ENCODE data around the gene CRTC1. TPM values are rescaled to one million over a fixed set of nuclear protein-coding genes. Genes with fewer than 3 reads are reported as not detected.
A peak's percentile ranks its signal among the peaks of the same experiment; 100 is the strongest.

CRTC1 gene
- total RNA-seq, 2 experiments from 2014 or later = 5.9 to 6.4 TPM

DNA sequence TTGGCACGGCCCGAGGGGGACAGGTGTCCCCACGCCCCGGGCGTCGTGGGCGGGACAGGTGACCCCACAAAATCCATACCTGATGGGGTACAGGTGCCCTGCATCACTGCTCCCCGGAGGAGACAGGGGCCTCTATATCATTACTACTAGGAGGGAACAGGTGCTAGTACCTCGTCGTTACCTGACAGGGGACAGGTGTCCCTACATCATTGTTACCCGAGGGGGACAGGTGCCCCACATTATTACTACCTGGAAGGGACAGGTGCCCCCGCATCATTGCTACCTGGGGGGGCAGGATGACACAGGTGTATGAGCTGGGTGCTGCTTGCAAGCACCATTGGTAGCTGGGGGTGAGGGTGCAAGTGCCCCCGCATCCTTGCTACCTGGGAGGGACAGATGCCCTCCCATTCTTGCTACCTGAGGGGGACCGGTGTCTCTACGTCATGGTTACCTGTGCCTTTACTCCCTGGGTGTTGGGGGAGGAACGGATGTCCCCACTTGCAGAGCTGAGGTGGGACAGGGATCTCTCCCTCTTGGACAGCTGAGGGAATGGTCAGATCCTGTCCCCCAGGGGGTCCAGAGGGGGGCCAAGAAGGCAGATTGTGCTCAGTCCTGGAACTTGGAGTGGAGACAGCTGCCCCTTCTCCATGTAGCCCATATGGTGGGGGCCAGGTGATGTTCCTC lies 620 bp downstream of the CRTC1 start:
- Mint-ChIP-seq H3K27ac (peak overlapping the region; percentile 15), H3K4me3 (peak overlapping the region; percentile 78), H3K27me3 (no peaks in the 10 kb centered on the region), H3K4me1 (peaks cover 16% of the 10 kb centered on the region), H3K9me3 (ENCODE audit: low read depth) (no peaks in the 10 kb centered on the region), H3K36me3 (no peaks in the 10 kb centered on the region)
- ATAC-seq = no peak
- CTCF ChIA-PET = no interaction called here
- DNase-seq = no peak

DNA sequence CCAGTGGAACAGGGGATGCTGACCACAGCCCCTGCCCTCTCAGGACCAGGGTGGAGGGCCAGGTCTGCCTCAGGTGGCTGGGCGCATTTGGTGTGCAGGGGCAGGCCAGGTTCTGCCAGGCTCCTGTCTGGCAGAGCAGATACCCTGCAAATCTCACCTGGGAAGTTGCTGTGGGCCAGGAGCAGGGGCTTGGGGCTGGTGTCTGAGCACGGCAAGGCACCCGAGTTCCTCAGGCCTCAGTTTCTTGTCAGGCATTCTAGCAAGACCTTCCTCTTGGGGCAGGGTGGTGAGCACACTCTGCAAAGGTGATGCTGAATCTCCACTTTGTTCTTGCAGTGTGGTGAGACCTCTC lies 1.1 kb downstream of the CRTC1 start:
- H3K27me3 Mint-ChIP-seq = no peaks in the 10 kb centered on the region
- CTCF ChIA-PET = interaction anchor here (1.7 kb wide), 1 partner anchor 10 kb away, joined by 5 read pairs; no protein-coding TSS in a partner anchor
- H3K27ac Mint-ChIP-seq = no peak overlapping the region
- ATAC-seq (no peak), DNase-seq (no peak)
- peak overlapping the region; percentile 44 for H3K4me3 Mint-ChIP-seq
- no peaks in the 10 kb centered on the region for H3K36me3 Mint-ChIP-seq
- H3K9me3 Mint-ChIP-seq (ENCODE audit: low read depth) = no peaks in the 10 kb centered on the region
- peaks cover 16% of the 10 kb centered on the region for H3K4me1 Mint-ChIP-seq

DNA sequence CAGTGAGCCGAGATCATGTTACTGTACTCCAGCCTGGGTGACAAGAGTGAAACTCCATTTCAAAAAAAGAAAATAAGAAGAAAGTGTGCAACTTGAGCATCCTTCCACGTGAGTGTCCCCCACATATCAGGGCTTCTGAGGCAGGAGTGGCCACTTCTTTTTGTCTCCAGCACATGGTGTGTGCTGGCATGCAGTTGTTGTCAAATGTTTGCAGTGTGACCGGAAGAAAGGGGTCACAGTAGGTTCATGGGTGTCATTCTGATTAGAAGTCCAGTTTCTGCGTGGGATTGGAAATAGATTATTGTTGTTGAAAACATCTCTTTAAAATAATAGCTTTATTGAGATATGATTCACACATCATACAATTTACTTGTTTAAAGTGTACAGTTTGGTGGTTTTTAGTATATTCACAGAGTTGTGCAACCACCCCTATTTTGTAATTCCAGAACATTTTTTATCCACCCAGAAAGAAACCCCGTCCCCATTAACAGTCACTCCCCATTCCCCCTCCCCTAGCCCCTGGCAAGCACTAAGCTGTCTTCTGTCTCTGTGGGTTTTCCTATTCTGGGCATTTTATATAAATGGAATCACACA lies 2.2 kb downstream of the CRTC1 start:
- no peak for DNase-seq
- no peak overlapping the region for H3K27ac Mint-ChIP-seq

DNA sequence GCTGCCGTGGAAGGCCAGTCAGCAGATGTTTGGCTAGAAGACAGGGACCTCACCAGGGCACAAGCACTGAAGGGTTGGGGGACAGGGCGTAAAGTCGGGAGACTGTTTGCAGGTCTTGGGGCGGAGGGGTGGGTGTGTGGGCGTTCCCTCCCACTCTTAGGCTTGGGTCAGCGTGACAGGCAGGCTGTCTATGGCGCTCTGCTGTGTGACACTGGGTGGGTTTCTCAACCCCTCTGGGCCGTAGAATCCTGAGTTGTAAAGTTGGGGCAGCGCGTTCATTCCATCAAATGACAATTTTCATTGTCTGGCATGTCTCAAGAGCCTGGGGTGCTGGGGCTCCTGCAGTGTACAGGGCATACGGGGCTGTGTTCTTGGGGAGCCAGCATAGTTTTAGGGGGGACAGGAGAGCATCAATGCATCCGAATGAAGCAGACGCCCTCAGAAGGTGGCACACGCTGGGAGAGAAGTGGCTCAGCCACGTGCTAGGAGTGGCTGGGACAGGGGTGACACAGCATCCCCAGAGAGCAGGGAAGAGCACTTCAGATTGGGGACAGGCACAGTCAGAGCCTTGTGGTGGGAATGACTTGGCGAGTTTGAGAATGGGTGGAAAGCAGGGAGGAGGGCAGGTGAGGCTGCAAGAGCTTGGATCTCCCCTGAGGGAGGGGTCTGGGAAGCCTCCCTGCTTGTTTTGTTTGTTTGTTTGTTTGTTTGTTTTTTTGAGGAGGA lies 4.4 kb downstream of the CRTC1 start:
- H3K27me3 Mint-ChIP-seq = no peaks in the 10 kb centered on the region
- CTCF ChIA-PET = no interaction called here

More for the DNA sequence above, 2.2 kb downstream of the CRTC1 start:
- Mint-ChIP-seq H3K27me3 (no peaks in the 10 kb centered on the region), H3K4me1 (peaks cover 16% of the 10 kb centered on the region), H3K4me3 (no peak overlapping the region), H3K9me3 (ENCODE audit: low read depth) (no peaks in the 10 kb centered on the region), H3K36me3 (no peaks in the 10 kb centered on the region)
- no peak for ATAC-seq
- CTCF ChIA-PET = interaction anchor here (1.7 kb wide), 1 partner anchor 11 kb away, joined by 5 read pairs; no protein-coding TSS in a partner anchor

DNA sequence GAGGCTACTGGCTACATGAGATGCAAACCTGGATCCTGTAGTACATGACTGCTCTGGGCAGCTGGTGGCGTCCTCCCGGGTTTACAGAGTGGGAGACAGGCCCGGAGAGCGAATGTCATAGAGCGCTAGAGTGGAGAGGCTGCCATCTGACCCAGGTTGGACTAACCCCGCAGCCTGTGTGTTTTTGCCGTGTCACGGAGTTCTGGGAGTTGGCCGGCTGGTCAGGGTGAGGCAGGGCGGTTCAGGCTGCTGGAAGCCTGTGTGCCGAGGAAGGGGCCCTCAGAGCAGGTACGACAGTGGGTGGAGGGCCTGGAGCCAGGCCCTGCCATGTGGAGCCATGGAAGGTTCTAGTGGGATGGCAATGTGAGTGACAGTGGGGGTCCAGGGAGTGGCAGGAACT lies 12.5 kb downstream of the CRTC1 start:
- Mint-ChIP-seq H3K27ac (no peak overlapping the region), H3K4me1 (peaks cover 22% of the 10 kb centered on the region), H3K36me3 (no peaks in the 10 kb centered on the region), H3K27me3 (no peaks in the 10 kb centered on the region), H3K4me3 (no peak overlapping the region), H3K9me3 (ENCODE audit: low read depth) (no peaks in the 10 kb centered on the region)
- CTCF ChIA-PET = no interaction called here
- DNase-seq (no peak), ATAC-seq (no peak)

More for the DNA sequence above, 4.4 kb downstream of the CRTC1 start:
- DNase-seq (no peak), ATAC-seq (no peak)
- Mint-ChIP-seq H3K9me3 (ENCODE audit: low read depth) (no peaks in the 10 kb centered on the region), H3K4me3 (no peak overlapping the region), H3K36me3 (no peaks in the 10 kb centered on the region), H3K27ac (no peak overlapping the region), H3K4me1 (peaks cover 11% of the 10 kb centered on the region)

DNA sequence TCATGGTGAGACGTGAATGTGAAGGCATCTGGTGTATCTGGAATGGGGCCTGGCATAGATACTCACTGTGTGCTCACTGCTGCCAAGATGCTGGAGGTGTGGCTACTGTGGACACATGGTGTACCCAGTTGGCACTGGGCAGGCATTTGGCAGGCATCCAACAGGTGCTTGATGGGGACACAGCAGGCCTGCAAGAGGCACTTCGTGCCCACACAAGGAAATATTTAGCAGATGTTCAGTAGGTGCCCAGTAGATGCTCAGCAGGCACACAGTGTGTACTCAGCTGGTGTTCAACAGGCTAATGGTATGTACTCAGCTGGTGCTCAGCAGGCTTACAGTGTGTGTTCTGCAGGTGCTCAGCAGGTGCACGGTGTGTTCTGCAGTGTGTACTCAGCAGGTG lies 14.2 kb downstream of the CRTC1 start:
- no peak overlapping the region for H3K27ac Mint-ChIP-seq
- no peak for DNase-seq
- no peak for ATAC-seq
- no peaks in the 10 kb centered on the region for H3K36me3 Mint-ChIP-seq
- no peaks in the 10 kb centered on the region for H3K9me3 Mint-ChIP-seq (ENCODE audit: low read depth)
- peaks cover 26% of the 10 kb centered on the region for H3K4me1 Mint-ChIP-seq
- no peak overlapping the region for H3K4me3 Mint-ChIP-seq
- no peaks in the 10 kb centered on the region for H3K27me3 Mint-ChIP-seq
- CTCF ChIA-PET = no interaction called here

DNA sequence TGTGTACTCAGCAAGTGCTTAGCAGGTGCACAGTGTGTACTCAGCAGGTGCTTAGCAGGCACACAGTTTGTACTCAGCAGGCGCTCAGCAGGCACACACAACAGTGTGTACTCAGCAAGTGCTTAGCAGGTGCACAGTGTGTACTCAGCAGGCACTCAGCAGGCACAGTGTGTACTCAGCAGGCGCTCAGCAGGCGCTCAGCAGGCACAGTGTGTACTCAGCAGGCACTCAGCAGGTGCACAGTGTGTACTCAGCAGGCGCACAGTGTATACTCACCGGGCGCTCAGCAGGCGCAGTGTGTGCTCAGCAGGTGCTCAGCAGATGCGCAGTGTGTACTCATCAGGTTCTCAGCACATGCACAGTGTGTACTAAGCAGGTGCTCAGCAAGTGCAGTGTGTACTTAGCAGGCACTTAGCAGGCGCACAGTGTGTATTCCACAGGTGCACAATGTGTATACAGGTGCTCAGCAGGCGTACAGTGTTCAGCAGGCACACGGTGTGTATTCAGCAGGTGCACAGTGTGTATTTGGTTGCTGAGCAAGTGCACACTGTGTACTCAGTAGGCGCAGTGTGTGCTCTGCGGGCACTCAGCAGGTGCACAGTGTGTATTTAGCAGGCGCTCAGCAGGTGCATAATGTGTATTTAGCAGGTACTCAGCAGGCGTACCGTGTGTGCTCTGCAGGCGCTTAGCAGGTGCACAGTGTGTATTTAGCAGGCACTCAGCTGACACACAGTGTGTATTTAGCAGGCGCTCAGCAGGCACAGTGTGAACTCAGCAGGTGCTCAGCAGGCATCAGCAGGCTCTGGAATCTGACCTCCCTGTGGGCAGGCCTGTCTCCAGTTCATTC lies 15.1 kb downstream of the CRTC1 start:
- Mint-ChIP-seq H3K4me1 (peaks cover 26% of the 10 kb centered on the region), H3K4me3 (no peak overlapping the region), H3K9me3 (ENCODE audit: low read depth) (no peaks in the 10 kb centered on the region), H3K36me3 (no peaks in the 10 kb centered on the region), H3K27me3 (no peaks in the 10 kb centered on the region), H3K27ac (no peak overlapping the region)
- DNase-seq (no peak), ATAC-seq (no peak)
- CTCF ChIA-PET = no interaction called here

DNA sequence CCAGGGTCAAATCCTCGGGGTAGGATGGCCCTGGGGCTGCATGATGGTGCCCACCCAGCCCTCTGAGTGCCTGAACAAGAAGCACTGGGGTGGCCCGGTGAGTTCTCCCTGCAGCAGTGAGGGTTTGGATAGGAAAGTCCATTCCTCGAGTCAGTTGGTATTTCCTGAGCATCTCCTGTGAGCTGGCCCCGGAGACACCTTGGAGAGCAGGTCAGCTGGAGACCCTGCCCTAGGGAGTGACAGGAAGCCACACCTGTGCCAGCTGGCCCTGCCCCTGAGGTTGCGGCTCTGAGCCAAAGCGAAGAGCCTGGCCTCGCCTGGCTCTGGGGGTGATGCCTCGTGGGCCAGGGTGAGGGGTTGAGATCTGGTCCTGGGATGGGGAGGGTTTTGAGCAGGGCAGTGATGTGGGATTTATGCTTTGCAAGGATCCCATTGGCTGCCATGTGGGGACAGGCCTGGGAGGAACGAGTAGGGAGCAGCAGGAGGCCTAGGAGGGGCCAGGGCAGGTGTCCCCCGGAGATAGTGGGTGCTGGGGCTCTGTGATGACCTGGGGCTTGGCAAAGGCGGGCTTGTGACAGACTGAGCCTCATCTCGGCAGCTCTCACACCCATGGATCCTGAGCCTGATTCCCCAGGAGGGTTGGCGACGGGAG lies 16.0 kb downstream of the CRTC1 start:
- DNase-seq = no peak
- Mint-ChIP-seq H3K27me3 (no peaks in the 10 kb centered on the region), H3K27ac (peak overlapping the region; percentile 14), H3K9me3 (ENCODE audit: low read depth) (no peaks in the 10 kb centered on the region), H3K4me3 (peak overlapping the region; percentile 69), H3K4me1 (peaks cover 26% of the 10 kb centered on the region), H3K36me3 (no peaks in the 10 kb centered on the region)
- CTCF ChIA-PET = interaction anchor here (0.6 to 1.0 kb wide), 3 partner anchors 19 to 236 kb away, joined by 3 to 4 read pairs (median 3); partner anchors contain the start of gene REX1BD
- ATAC-seq = no peak

DNA sequence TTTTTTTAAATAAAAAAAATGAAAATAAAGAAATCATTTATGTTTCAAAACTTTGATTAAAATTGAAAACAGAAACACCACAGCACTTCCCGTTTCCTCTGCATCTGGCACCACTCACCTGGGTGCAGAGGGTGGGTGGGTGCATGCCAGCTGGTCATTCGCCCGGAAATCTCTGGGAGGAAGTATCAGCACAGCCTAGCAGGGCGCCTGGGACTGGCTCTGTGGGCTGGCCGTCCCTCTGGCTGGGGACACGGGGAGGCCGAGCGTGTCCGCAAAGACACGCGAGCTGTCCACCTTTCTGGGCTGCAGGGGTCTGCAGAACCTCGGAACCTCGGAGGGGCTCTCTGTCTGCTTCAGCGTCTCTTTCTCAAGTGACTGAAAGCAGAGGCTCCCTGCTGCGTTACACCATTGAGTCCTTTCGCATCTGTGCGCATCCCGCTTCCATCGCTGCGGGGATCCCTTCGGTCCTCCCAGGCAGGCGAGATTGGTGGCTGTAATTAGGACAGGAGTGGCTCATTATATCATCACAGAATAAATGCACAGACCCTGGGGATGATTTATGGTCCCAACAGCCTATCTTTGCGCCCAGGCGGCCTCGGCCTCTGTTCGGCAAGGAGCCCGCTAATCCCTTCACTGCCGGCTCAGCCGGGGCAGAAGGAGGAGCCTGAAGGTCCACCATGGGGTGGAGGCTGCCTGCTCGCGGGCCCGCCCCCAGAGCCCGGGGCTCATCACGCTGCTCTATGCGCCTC lies 17.2 kb downstream of the CRTC1 start:
- CTCF ChIA-PET = interaction anchor here (0.8 to 1.0 kb wide), 2 partner anchors 20 to 111 kb away, joined by 3 to 4 read pairs; partner anchors contain the start of gene REX1BD
- ATAC-seq = peak; percentile 98
- no peaks in the 10 kb centered on the region for H3K27me3 Mint-ChIP-seq
- H3K36me3 Mint-ChIP-seq = no peaks in the 10 kb centered on the region
- no peaks in the 10 kb centered on the region for H3K9me3 Mint-ChIP-seq (ENCODE audit: low read depth)
- H3K4me1 Mint-ChIP-seq = peaks cover 26% of the 10 kb centered on the region
- H3K27ac Mint-ChIP-seq = peak overlapping the region; percentile 83
- H3K4me3 Mint-ChIP-seq = peak overlapping the region; percentile 78
- peak; percentile 81 for DNase-seq

DNA sequence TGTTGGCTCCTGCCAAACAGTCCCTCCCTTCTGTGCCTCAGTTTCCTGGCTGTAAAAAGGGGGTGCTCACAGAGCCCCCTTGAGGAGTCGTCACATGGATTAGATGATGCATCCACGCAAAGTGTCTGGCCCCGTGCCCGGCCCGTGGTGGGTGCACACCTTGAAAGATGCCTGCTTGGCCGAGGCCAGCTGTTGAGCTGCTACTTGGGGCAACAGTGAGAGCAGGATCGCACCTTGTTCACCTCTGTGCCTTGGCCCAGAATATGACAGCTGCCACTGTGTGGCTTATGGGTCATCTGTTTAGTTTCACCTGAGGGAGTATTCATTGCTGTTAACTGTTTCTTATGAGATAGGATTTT lies 17.7 kb downstream of the CRTC1 start:
- CTCF ChIA-PET = interaction anchor here (0.7 kb wide), 1 partner anchor 14 kb away, joined by 3 read pairs; no protein-coding TSS in a partner anchor
- ATAC-seq (peak; percentile 20), DNase-seq (no peak)
- Mint-ChIP-seq H3K4me3 (peak overlapping the region; percentile 78), H3K9me3 (ENCODE audit: low read depth) (no peaks in the 10 kb centered on the region), H3K4me1 (peaks cover 26% of the 10 kb centered on the region), H3K27me3 (no peaks in the 10 kb centered on the region), H3K27ac (peak overlapping the region; percentile 83), H3K36me3 (no peaks in the 10 kb centered on the region)

DNA sequence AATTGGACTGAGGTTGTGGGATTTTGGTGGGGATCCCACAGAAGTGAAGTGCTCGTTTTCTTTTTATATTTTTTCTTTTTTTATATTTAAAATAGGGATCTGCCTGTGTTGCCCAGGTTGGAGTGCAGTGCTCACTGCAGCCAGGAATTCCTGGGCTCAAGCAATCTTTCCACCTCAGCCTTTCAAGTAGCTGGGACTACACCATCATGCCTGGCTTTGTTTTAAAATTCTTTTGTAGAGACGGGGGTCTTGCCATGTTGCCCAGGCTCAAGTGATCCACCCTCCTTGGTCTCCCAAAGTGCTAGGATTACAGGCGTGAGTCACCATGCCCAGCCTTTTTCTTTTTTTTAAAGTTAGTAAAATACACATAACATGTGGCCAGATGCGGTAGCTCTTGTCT lies 20.6 kb downstream of the CRTC1 start:
- H3K4me1 Mint-ChIP-seq = peaks cover 22% of the 10 kb centered on the region
- peaks cover 3% of the 10 kb centered on the region for H3K27me3 Mint-ChIP-seq
- CTCF ChIA-PET = interaction anchor here (1.1 to 1.2 kb wide), 2 partner anchors 10 to 143 kb away, joined by 3 read pairs; no protein-coding TSS in a partner anchor
- no peak for DNase-seq
- no peak overlapping the region for H3K4me3 Mint-ChIP-seq
- H3K9me3 Mint-ChIP-seq (ENCODE audit: low read depth) = no peaks in the 10 kb centered on the region
- ATAC-seq = no peak
- no peaks in the 10 kb centered on the region for H3K36me3 Mint-ChIP-seq
- H3K27ac Mint-ChIP-seq = no peak overlapping the region

DNA sequence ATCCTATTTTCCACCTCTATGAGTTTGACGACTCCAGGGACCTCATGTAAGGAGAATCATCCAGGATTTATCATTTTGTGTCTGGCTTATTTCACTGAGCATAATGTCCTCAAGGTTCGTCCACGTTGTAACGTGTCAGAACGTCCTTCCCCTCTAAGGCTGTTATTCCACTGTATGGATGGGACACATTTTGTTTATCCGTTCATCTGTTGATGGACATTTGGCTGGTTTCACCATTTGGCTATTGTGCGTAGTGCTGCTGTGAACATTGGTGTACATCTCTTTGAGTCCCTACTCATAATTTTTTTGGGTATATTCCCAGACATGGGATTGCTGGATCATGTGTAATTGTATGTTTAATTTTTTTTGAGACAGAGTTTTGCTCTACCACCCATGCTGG lies 21.5 kb downstream of the CRTC1 start:
- no peaks in the 10 kb centered on the region for H3K9me3 Mint-ChIP-seq (ENCODE audit: low read depth)
- DNase-seq (no peak), ATAC-seq (no peak)
- peaks cover 3% of the 10 kb centered on the region for H3K27me3 Mint-ChIP-seq
- H3K4me1 Mint-ChIP-seq = peaks cover 13% of the 10 kb centered on the region
- CTCF ChIA-PET = no interaction called here
- no peaks in the 10 kb centered on the region for H3K36me3 Mint-ChIP-seq
- H3K4me3 Mint-ChIP-seq = no peak overlapping the region
- H3K27ac Mint-ChIP-seq = no peak overlapping the region
